Measurements from ENCODE around the gene DNAI1. TPM values are rescaled to one million over a fixed set of nuclear protein-coding genes. Genes with fewer than 3 reads are reported as not detected.

DNAI1 gene
- total RNA-seq, 2 experiments from 2014 or later: not detected

DNA sequence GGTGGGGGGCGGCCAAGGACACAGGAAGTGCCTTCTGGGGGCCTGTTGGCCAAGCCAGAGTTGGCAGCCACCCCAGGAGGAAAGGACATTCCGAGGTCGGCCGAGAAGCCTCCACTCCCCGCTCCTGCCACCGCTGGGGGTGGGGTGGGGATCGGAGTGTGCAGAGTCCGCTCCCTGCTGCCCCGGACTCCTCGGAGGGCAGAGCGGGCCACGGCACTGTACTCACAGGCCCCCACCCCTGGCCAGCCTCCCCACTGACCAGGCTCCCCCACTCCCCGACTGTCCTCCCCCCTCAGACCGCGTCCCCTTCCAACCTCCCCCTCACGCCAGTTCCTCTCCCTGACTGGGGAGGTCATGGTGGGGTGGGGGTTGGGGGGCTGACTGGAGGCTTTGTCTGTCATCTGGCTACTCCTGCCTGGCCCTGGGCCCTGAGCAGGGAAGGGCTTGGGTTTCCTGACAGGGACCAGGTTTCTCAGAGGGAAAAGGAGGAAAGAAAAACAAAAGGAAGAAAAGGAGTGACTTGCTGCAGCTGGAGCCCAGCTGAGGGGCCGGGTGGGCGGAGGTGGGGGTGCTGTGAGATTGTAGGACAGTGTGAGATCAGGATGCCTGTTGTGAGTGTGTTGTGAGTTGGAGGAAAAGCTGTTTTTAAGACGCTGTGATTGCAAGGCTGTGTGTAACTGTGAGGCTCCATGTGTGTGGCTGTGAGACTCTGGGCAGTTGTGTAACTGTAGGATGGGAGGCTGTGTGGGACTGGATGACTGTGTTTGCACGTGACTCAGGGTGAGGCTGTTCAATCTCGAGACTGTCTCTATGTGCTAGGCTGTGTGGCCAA is 101.2 kb downstream of the DNAI1 start:
- Histone ChIP-seq H3K9me3 (ENCODE audit: control insufficient read depth in 1 of 2, insufficient read depth in 1 of 2, low read length in 2 of 2) (peaks cover 0 to 11% of the 10 kb centered on the region in 2 experiments), H3K36me3 (ENCODE audit: insufficient read depth, low read length) (no peaks in the 10 kb centered on the region), H3K27me3 (ENCODE audit: control insufficient read depth in 1 of 2, insufficient read depth in 2 of 2, low read length in 2 of 2) (peaks cover 14 to 22% of the 10 kb centered on the region in 2 experiments), H3K4me1 (ENCODE audit: insufficient read depth, low read length) (no peaks in the 10 kb centered on the region), H3K4me3 (ENCODE audit: low read length) (no peak overlapping the region), H3K27ac (ENCODE audit: low read depth in 1 of 2, low read length in 2 of 2) (no peak overlapping the region)
- POLR2A ChIA-PET: no interaction called here
- Mint-ChIP-seq H3K27me3 (peaks cover 64% of the 10 kb centered on the region), H3K36me3 (ENCODE audit: low read depth) (no peaks in the 10 kb centered on the region), H3K9me3 (no peaks in the 10 kb centered on the region), H3K27ac (no peak overlapping the region), H3K4me3 (no peak overlapping the region), H3K4me1 (ENCODE audit: low read depth) (no peaks in the 10 kb centered on the region)
- TF ChIP-seq, protein P1, sequence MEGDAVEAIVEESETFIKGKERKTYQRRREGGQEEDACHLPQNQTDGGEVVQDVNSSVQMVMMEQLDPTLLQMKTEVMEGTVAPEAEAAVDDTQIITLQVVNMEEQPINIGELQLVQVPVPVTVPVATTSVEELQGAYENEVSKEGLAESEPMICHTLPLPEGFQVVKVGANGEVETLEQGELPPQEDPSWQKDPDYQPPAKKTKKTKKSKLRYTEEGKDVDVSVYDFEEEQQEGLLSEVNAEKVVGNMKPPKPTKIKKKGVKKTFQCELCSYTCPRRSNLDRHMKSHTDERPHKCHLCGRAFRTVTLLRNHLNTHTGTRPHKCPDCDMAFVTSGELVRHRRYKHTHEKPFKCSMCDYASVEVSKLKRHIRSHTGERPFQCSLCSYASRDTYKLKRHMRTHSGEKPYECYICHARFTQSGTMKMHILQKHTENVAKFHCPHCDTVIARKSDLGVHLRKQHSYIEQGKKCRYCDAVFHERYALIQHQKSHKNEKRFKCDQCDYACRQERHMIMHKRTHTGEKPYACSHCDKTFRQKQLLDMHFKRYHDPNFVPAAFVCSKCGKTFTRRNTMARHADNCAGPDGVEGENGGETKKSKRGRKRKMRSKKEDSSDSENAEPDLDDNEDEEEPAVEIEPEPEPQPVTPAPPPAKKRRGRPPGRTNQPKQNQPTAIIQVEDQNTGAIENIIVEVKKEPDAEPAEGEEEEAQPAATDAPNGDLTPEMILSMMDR (IDR thresholded peaks at IDR 0.05): no peak
- CTCF ChIA-PET: no interaction called here
- intact Hi-C loops (cut with DNase I, micrococcal nuclease): no loop called here
- DNase-seq (no peak), ATAC-seq (ENCODE audit: poor library complexity) (no peak)

DNA sequence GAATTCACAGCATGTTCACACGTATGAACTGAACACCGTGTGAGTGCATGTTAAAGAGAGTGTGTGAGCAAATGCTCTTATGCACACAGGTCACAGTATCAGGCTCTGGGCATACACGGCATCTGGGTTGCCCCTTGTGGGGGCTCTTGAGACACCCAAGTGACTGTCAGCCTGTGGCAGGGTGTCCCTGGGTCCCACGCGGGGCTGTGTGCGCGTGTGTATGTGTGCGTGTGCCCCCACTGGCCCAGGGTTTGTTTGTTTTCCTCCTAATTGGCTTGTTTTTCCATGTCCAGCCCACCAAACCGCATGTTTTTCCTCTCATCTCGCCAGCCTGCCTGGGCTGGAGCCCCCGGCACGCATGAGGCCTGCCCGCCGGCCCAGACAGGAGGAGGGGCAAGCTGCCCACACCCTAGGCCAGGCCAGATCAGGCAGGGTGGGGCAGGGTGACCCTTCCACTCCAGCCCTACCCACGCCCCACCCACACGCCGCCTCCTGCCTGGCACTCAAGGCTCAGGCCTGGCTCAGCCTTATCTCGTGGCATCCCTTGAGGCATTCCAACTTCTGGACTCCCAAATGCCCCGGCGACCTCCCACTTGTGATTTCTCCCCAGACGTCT is 102.1 kb downstream of the DNAI1 start:
- TF ChIP-seq, protein P1 (IDR thresholded peaks at IDR 0.05): no peak
- ATAC-seq (ENCODE audit: poor library complexity) (no peak), DNase-seq (no peak)
- Histone ChIP-seq H3K4me1 (ENCODE audit: insufficient read depth, low read length) (no peaks in the 10 kb centered on the region), H3K27ac (ENCODE audit: low read depth in 1 of 2, low read length in 2 of 2) (no peak overlapping the region), H3K9me3 (ENCODE audit: control insufficient read depth in 1 of 2, insufficient read depth in 1 of 2, low read length in 2 of 2) (peaks cover 0 to 11% of the 10 kb centered on the region in 2 experiments), H3K36me3 (ENCODE audit: insufficient read depth, low read length) (no peaks in the 10 kb centered on the region), H3K27me3 (ENCODE audit: control insufficient read depth in 1 of 2, insufficient read depth in 2 of 2, low read length in 2 of 2) (peaks cover 14 to 25% of the 10 kb centered on the region in 2 experiments), H3K4me3 (ENCODE audit: low read length) (no peak overlapping the region)
- Mint-ChIP-seq H3K9me3 (no peaks in the 10 kb centered on the region), H3K27me3 (peaks cover 70% of the 10 kb centered on the region), H3K27ac (no peak overlapping the region), H3K4me1 (ENCODE audit: low read depth) (no peaks in the 10 kb centered on the region), H3K36me3 (ENCODE audit: low read depth) (no peaks in the 10 kb centered on the region), H3K4me3 (no peak overlapping the region)
- intact Hi-C loops (cut with DNase I, micrococcal nuclease): no loop called here
- ChIA-PET CTCF (no interaction called here), POLR2A (no interaction called here)

DNA sequence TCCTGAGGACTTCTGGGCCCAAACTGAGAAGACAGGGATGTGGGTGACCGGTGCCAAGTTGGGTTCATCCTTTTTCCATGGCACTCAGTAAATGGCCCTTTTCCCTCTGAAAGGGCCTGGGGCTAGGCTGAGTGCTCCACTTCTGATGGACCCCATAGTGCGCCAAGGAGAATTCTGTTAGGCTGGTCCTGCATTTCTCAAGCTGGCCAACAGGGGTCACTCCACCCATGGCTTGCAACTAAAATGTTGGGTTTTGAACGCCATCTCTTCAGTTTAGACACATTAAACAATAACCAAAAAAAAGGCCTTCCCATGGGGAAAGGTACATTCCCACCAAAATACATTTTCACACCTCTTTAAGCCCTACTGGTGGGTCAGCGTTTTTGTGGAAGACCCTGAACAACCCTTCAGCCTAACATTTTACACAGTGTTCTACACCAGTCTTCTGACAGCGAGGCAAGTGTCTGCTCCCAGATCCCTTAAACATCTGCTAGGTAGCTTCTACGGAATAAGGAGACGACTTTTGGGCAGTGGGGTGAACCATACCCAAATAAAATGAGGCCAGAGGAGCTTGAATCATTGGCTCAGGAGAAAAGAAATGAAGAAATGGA is 103.6 kb downstream of the DNAI1 start:
- Histone ChIP-seq H3K4me1 (ENCODE audit: insufficient read depth, low read length) (no peaks in the 10 kb centered on the region), H3K9me3 (ENCODE audit: control insufficient read depth in 1 of 2, insufficient read depth in 1 of 2, low read length in 2 of 2) (peaks cover 0 to 11% of the 10 kb centered on the region in 2 experiments), H3K4me3 (ENCODE audit: low read length) (no peak overlapping the region), H3K27me3 (ENCODE audit: control insufficient read depth in 1 of 2, insufficient read depth in 2 of 2, low read length in 2 of 2) (peaks cover 18 to 25% of the 10 kb centered on the region in 2 experiments), H3K27ac (ENCODE audit: low read depth in 1 of 2, low read length in 2 of 2) (no peak overlapping the region), H3K36me3 (ENCODE audit: insufficient read depth, low read length) (no peaks in the 10 kb centered on the region)
- ChIA-PET POLR2A (interaction anchor here (0.6 kb wide), 1 partner anchor 121 kb away, joined by 3 read pairs; no protein-coding TSS in a partner anchor), CTCF (interaction anchor here (0.7 to 1.0 kb wide), 2 partner anchors 12 to 29 kb away, joined by 3 read pairs; no protein-coding TSS in a partner anchor)
- Mint-ChIP-seq H3K36me3 (ENCODE audit: low read depth) (no peaks in the 10 kb centered on the region), H3K9me3 (no peaks in the 10 kb centered on the region), H3K4me1 (ENCODE audit: low read depth) (no peaks in the 10 kb centered on the region), H3K4me3 (no peak overlapping the region), H3K27me3 (peaks cover 67% of the 10 kb centered on the region), H3K27ac (no peak overlapping the region)
- intact Hi-C loops (cut with DNase I, micrococcal nuclease): no loop called here
- DNase-seq (peak in 2 of 14 experiments; percentile 15 to 27), ATAC-seq (ENCODE audit: poor library complexity) (no peak)
- TF ChIP-seq, protein P1 (IDR thresholded peaks at IDR 0.05): peak; percentile 27

All from CD4-positive, alpha-beta T cell (primary cell).